Activated T-helper 1 cell treated with Interleukin-2 at 50 U/mL for 16 hours (primary cell): ENCODE measurements around the gene IL31RA.
"Not testable (repeated sequence)": the region's sequence is repeated elsewhere in the genome, so short reads cannot be mapped to it uniquely, and the experiment has no call there.

Experiments used
- DNase-seq: peaks from one replicate; pipeline ENCODE4 v3.0.0-alpha.2; 2020; ENCODE audit warnings: low read depth

Gene IL31RA

DNA sequence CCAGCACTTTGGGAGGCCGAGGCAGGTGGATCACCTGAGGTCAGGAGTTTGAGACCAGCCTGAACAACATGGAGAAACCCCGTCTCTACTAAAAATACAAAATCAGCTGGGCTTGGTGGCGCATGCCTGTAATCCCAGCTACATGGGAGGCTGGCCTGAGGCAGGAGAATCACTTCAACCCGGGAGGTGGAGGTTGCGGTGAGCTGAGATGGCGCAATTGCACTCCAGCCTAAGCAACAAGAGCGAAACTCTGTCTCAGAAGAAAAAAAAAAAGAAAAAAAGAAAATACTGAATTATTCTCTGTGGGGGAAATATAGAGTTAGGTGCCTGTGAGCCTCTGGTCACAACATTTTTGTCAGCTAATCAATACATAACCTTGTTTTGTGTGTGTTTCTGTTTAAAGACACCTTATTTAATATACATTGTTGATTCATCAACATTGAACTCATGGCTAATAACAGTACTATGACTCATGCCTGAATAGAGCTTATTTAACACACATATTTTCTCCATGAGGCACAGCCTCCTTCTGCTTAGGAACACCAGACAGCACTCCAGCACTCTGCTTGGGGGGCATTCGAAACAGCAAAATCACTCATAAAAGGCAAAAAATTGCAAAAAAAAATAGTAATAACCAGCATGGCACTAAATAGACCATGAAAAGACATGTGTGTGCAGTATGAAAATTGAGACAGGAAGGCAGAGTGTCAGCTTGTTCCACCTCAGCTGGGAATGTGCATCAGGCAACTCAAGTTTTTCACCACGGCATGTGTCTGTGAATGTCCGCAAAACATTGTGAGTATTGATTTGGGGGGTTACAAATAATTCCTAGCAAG, at the start of gene IL31RA:
IL31RA (plus strand) TSS at position 519 of the 836 bp plus-strand sequence; CDS start at position 733, 214 bp downstream.
- no peak for DNase-seq

DNA sequence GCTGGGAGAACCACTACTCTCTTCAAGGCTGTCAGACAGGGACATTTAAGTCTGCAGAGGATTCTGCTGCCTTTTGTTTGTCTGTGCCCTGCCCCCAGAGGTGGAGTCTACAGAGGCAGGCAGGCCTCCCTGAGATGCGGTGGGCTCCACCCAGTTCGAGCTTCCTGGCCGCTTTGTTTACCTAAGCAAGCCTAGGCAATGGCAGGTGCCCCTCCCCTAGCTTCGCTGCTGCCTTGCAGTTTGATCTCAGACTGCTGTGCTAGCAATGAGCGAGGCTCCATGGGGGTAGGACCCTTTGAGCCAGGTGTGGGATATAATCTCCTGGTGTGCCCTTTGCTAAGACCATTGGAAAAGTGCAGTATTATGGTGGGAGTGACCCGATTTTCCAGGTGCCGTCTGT, 42.3 kb upstream of the IL31RA start:
- not testable (repeated sequence) for DNase-seq

DNA sequence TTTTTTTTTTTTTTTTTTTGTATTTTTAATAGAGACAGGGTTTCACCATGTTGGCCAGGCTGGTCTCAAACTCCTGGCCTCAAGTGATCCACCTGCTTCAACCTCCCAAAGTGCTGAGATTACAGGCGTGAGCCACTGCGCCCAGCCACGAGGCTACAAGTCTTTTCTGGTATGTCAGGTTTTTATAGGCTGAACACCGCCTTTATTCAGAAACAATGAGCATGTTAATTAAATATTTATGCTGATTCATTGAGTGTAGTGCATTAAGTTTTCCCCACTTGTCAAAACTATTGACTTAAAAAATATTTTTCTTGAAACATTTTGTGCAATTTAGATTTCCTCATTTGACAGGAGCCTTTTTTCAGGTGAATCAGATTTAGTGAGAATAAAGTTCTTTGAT, 35.2 kb upstream of the IL31RA start:
- DNase-seq: not testable (repeated sequence)

DNA sequence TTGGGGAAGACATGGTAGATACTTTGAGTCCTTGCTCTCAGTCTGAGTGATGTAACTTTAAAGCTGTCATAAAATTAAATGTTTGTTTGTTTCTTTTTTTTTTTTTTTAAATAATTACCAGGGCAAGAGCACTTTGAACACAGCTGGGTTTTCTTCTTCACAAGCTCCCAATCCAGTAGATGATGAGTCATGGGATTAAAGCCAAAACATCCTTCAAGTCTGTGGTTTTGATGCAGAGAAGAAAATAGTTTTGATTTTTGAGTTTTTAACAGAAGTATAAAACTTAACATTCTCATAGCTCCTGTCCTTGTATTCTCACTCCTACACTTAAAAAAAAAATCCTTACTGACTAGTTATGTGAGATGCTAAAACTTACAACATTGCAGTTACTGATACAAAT, 34.8 kb upstream of the IL31RA start:
- DNase-seq: no peak

GRCh38 chr5:55817030-55817429, 34.1 kb upstream of the IL31RA start:
- no peak for DNase-seq

DNA sequence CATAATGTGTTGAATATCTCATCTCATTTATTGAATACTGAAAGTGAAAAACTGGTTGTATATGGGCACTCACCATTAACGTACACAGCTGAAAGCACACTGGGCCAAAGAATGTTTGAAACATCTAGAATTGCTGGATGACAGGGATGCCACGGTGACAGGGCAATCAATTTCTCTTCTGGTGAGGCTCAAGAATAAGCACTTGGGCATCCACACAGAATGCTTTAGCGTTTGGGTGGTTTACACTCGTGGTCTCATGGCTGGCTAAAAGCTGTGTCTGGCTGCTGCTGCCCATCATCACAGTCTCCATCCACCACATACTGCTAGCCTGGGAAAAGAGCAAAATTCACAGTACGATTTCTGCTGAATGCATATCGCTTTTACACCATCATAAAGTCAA, 30.7 kb upstream of the IL31RA start:
- no peak for DNase-seq

DNA sequence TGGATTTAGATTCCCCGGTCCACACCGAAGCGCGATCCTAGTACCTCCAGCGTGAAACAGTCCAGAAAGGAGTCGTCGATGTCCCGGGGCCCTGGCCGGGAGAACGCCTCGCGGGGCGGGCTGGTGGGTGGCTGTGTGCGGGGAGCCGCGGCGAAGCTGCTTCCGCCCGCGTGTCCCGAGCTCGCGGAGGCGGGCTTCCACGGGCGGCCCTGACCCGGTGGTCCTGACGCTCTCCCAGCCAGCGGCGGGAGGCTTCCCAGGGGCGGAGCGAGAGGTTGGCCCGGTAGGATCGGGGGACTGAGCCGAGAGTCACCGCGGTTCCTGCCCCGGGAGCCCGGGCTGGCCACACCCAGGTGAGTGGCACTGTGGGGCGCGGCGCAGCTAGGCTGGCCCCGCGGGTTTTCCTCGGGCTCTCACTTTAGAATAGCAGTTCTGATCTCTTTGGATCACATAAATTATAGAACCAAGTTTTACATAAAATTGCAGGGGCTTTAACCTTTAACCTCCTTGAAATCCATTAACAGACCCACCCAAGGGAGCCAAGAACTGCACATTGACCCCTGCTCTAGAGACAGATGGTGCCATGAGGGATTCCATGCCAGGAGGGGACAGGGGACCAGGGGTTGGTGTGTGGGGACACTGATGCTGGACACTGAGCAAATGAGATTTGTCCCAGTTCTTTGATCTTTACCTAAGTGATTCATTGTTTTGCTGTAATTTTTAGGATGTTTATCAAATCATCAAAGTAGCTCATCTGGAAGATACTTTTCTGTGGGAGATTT, 29.2 kb upstream of the IL31RA start:
- DNase-seq: no peak

GRCh38 chr5:55823151-55823796, 27.9 kb upstream of the IL31RA start:
- no peak for DNase-seq

GRCh38 chr5:55829956-55830355, 21.2 kb upstream of the IL31RA start:
- DNase-seq: no peak

DNA sequence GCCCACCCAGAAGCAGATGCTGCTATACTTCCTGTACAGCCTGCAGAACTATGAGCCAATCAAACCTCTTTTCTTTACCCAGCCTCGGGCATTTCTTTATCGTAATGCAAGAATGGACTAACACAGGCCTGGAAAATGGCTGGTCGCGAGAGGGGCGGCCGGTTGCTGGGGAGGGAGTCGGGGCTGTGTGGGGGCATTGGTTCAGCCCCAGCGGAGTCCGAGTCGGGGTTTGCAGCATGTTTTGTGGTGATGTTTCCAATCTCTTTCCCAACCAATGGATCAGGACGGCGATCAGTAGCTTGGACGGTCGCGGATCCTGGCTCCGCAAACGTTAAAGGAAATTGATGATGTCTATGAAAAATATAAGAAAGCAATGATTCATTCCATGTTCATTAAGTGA, 18.7 kb upstream of the IL31RA start:
- DNase-seq: no peak

DNA sequence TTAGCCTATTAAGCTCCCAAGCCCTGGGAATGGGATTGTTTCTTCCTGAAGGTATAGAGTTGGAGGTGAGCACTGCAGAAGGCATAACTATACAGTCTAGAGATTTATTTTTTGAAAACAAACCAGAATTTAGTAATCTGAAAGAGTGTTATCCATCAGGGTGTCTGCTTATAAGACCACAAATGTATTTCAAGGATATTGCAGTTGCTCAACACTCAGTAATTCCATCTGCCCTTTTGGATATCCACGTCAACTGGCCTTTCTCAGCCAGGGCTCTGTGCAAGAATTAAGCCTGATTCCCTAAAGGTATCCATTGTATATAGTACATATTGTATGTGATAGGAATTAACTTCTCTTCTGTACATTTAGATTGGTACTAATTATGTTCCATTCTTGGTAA, 15.0 kb upstream of the IL31RA start:
- no peak for DNase-seq

- DNase-seq: no peak
Measured at GRCh38 chr5:55841976-55842375, 9.2 kb upstream of the IL31RA start.

- no peak for DNase-seq
Measured at GRCh38 chr5:55847837-55848236, 3.3 kb upstream of the IL31RA start.

DNA sequence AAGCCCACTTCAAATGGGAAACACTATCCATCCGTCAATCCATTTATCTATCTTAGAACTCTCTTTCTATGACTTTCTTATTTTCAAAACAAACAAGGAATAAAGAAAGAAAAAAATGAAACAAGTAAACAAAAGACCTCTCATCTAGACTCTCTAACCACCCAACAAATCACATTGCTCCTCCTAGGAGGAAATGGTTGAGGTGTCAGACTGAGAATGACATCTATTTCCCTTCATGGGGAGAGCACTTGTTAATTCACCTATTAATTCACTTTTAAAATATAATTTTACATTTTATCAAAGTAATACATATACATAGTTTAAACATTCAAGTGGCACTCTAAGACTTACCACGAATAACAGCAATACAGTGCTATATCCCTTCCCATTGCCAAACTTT, 2.4 kb upstream of the IL31RA start:
- DNase-seq: no peak

DNA sequence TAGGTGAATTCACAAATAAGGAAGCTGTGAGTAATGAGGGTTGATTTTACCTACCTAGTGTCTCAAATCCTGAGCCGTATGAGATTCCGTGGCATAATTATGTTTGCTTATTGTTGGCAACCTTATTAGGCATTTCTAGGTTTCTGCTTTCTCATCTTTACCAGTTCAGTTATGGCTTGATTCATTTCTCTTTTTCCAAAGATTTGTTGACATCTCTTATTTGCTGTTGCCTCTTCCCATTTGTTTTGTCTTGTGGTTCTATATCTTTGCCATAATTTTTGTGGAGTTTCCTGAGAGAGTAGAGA, 470 bp downstream of the IL31RA start:
- no peak for DNase-seq

DNA sequence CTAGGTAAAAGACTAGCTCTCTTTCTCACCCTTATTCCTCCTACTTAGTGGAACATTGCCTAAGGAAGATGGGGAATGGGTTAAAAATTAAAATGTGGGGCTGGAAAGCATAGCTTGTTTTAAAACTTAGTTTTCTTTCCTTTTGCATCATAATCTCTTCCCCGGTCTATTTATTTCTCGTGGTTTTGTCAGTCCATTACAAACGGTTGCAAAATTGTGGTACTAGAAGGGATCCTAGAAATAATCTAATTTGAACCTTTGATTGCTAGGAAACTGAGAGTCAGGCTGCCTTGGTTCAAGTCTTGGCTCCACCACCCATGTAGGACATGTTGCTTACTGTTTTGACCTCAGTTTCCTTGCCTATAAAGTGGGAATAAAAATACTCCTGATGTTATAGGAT, 1.3 kb downstream of the IL31RA start:
- no peak for DNase-seq

GRCh38 chr5:55853041-55853670, 2.0 kb downstream of the IL31RA start:
- no peak for DNase-seq

DNA sequence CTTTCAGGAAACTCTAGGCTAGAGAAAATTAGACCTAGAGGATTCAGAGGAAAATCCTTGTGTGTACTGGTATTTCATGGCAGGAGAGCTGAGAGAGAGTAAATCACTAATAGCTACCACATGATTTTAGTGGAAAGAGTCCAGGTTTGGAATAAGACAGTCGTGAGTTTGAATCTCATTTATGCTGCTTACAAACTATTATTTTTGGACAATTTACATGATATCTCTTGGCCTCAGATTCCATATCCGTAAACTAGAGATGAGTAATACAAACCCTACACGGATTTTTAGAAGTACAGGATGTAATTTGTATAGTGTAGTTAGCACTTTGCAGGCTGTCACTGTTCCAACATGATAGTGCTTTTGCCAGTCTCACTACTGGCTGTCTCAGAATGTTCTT, 2.7 kb downstream of the IL31RA start:
- no peak for DNase-seq

- DNase-seq: no peak
Measured at GRCh38 chr5:55855509-55855908, 4.4 kb downstream of the IL31RA start.

DNA sequence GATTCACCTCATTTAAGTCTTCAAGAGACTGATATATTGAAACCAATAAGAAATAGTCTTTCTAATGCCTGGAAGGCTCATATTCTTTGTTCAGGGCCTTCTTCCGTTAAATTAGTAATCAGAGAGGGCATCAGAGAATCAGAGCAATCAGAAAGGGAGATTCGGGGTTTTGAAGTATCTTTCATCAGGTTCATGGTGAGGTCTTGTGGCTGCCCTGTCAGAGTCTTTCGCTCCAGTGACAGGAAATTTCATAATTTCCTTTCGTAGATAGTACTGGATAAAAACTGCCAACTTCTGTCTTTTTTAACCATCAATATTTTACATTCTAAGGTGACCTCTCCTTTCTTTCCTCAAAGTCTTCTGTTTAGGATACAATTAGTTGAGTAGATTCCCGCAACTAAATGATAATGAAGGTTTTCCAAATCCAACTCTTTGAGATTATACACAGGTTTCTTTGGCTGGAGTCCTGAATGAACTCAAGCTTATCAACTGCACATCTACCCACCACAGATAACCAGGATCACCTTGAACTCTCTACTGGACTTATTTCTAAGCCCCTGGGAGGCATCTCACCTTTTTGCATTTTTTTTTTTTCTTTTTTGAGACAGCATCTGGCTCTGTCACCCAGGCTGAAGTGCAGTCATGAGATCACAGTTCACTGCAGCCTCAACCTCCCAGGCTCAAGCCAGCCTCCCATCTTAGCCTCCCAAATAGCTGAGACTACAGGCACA, 5.5 kb downstream of the IL31RA start:
- no peak for DNase-seq

- no peak for DNase-seq
Measured at GRCh38 chr5:55857247-55857640, 6.1 kb downstream of the IL31RA start.

GRCh38 chr5:55858104-55858503, 6.9 kb downstream of the IL31RA start:
- no peak for DNase-seq
